Stomach (tissue), 4 donors: ENCODE results near the gene AKR1C2.
"Not testable (repeated sequence)": the region's sequence is repeated elsewhere in the genome, so short reads cannot be mapped to it uniquely, and the experiment has no call there.

Experiments used
- CTCF ChIP-seq, 7 experiments: fragments of 450-650 bp in 4 of 7; fragments of 200-600 bp in 3 of 7; sonication (generic) in 3 of 7; IDR thresholded peaks; one replicate each; pipeline ENCODE4 v1.5.1; 2016 to 2019; ENCODE audit warnings: antibody characterized with exemption in 7 of 7, control low read depth in 2 of 7, mild to moderate bottlenecking in 1 of 7
- POLR2A ChIP-seq, 4 donors: fragments of 450-650 bp; IDR thresholded peaks; one replicate each; pipeline ENCODE4 v1.6.1; 2016; ENCODE audit warnings: antibody characterized with exemption in 4 of 4, control low read depth in 2 of 4, mild to moderate bottlenecking in 1 of 4, moderate library complexity in 1 of 4
- POLR2AphosphoS5 ChIP-seq, 3 donors: sonication (generic); formaldehyde crosslinking; IDR thresholded peaks; one replicate each; pipeline ENCODE4 v1.6.1; 2016; ENCODE audit warnings: antibody characterized with exemption in 3 of 3

- TF ChIP-seq CTCF, POLR2A, POLR2AphosphoS5 (IDR thresholded peaks at IDR 0.05): not testable (repeated sequence)
Observed at GRCh38 chr10:5052951-5053500, 49.4 kb upstream of the AKR1C2 start.
